Esophagus squamous epithelium (tissue), 4 donors: ENCODE results near the gene DNAJB6.

Source experiments
- POLR2A ChIP-seq, 4 donors: fragments of 450-650 bp; IDR thresholded peaks; one replicate each; pipeline ENCODE4 v1.6.1; 2017; ENCODE audit warnings: antibody characterized with exemption in 4 of 4, mild to moderate bottlenecking in 4 of 4, moderate library complexity in 3 of 4
- TF ChIP-seq, protein P1 (sequence below), 6 experiments: fragments of 450-650 bp in 4 of 6; fragments of 200-600 bp in 2 of 6; sonication (generic) in 2 of 6; IDR thresholded peaks; one replicate each; pipeline ENCODE4 v1.5.1; 2016 to 2019; ENCODE audit warnings: antibody characterized with exemption in 6 of 6, mild to moderate bottlenecking in 4 of 6, moderate library complexity in 4 of 6

DNA sequence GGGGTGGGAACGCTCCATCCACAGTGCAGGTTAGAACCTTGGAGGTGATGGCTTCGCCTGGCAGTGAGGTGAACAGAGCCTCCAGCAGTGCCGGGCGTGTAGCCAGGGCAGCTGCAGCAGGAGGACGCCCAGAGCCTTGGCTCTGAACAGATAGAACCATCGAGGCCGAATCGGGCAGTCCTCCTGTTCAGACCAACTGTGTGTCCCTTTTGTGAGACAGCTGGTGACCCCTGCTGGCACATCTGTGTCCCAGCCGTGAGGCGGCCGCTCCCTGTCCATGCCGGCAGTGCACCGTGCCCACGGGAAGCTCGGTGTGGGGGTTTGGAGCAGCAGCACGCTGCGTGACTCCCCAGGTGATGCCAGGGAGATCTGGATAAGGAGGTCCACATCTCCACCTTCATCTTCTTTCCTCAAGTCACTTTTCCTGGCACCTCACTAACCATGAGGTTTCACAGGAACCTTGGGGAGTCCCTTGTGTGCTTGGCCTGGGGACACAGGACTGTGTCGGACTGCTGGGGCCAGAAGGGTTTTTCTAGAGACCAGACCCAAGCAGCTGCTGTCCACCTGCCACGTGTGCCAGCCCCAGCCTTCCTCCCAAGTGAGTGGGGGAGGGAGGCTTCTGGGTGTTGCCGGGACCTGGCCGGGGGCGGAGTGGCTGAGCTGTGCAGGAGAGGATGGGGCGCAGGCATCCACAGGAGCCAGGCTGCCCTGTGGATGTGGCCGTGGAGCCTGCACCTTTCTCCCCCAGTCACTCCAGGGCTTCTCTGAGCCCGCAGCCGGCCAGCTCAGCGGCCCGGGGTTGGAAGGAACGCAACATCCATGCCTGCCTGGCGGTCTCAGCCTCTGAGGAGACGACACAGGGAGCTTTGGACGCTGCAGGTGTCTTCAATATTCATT is 69.4 kb downstream of the DNAJB6 start:
- TF ChIP-seq, protein P1, sequence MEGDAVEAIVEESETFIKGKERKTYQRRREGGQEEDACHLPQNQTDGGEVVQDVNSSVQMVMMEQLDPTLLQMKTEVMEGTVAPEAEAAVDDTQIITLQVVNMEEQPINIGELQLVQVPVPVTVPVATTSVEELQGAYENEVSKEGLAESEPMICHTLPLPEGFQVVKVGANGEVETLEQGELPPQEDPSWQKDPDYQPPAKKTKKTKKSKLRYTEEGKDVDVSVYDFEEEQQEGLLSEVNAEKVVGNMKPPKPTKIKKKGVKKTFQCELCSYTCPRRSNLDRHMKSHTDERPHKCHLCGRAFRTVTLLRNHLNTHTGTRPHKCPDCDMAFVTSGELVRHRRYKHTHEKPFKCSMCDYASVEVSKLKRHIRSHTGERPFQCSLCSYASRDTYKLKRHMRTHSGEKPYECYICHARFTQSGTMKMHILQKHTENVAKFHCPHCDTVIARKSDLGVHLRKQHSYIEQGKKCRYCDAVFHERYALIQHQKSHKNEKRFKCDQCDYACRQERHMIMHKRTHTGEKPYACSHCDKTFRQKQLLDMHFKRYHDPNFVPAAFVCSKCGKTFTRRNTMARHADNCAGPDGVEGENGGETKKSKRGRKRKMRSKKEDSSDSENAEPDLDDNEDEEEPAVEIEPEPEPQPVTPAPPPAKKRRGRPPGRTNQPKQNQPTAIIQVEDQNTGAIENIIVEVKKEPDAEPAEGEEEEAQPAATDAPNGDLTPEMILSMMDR (IDR thresholded peaks at IDR 0.05): no peak
- TF ChIP-seq POLR2A (IDR thresholded peaks at IDR 0.05): no peak
